ENCODE measurements around the gene KIAA0513.

KIAA0513 gene

GRCh38 chr16:85027349-85027957, at the start of gene KIAA0513:
Gene KIAA0513 (plus strand): TSS chr16:85027795. CDS start chr16:85067072, 39,277 bp downstream.
- peak; percentile 76 to 78 for DNase-seq

- DNase-seq: no peak
Observed at GRCh38 chr16:84979516-84979915, 48.1 kb upstream of the KIAA0513 start.

DNA sequence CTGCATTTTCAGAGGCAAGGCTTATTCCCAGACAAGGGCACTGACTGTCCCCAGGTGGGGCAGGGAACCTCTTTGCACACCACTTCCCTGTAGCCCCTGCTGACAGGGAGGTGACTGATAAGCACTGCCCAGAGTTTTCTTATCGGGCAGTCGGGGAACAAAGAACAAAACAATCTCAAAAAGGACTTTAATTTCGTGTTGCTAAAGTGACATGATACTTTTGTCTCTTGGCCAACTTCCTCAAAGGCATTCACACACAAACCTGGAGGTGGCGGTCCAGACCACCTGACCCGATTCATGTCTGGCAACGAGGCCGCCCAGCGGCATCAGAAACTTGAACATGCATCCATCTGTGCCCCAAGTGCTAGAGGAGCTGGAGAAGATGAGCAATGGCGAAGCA, 45.2 kb upstream of the KIAA0513 start:
- no peak for DNase-seq

DNA sequence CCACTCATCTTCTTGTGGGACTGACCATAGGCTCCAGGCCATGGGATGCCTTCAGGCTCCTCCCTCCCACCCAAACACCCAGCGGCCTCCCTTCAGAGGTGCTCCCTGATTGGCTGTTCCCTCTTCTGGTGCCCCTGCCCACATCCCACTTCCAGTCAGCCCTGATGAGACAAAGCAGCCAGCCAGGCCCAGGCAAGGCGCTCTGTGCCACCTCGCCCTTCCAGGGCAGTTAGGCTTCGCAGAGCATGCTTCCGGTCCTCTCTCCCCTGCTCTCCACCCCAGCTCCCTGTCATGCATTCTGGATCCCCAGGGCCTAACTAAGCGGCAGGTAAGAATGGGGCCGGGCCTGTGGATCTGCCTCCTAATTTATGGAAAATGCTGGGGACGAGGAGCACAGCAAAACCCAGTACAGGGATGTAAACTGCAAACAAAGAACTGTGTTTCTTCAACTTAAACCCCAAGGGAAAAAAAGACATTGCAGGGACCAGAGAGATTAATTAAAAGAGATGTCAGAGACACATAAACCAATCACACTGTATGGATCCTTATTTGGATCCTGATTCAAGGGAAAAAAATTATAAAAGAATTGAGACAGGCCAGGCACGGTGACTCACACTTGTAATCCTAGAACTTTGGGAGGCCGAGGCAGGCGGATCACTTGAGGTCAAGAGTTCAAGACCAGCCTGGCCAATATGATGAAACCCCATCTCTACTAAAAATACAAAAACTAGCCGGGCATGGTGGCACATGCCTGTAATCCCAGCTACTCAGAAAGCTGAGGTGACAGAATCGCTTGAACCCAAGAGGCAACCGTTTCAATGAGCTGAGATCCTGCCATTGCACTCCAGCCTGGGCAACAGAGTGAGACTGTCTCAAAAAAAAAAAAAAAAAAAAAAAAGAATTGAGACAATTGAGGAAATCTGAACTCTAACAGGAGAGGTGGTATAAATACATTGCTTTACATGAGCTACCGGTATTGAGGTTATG, 42.2 kb upstream of the KIAA0513 start:
- DNase-seq: no peak

GRCh38 chr16:84986102-84986501, 41.5 kb upstream of the KIAA0513 start:
- no peak for DNase-seq

- DNase-seq: no peak
Observed at GRCh38 chr16:84986879-84987278, 40.7 kb upstream of the KIAA0513 start.

DNA sequence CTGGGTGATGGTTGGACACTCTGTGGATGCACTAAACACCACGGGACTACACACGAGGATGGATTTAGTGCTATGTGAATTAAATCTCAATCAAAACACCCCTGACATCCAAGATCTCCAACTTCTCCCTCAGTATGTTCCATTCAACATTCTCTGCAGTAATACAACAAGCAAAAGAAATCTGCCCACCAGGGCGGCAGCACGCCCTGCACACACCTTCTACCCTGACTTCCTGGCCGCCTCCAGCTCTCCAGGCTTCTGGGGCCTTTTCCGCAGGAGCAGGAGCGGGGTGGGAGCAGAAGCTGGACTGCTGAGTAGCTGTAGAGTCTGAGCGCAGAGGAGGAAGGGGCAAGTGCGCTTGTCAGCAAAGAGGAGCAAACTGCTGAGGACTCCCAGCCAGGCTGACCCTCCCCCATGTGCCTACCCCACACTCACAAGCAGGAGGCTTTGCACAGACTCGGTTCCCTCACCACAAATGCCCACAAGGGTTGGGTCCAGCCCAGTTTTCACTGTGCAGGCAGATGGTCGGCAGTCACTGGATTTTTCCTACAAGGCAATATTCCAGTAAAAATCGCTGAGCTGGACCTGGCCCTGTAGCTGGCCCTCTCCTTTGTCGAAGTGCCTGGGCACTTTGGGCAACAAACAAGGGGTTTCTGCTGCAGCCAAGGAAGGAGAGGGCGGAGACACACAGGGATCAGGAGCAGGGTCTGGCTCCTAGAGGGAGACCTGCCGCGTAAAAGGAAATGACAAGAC, 39.1 kb upstream of the KIAA0513 start:
- DNase-seq: no peak

DNA sequence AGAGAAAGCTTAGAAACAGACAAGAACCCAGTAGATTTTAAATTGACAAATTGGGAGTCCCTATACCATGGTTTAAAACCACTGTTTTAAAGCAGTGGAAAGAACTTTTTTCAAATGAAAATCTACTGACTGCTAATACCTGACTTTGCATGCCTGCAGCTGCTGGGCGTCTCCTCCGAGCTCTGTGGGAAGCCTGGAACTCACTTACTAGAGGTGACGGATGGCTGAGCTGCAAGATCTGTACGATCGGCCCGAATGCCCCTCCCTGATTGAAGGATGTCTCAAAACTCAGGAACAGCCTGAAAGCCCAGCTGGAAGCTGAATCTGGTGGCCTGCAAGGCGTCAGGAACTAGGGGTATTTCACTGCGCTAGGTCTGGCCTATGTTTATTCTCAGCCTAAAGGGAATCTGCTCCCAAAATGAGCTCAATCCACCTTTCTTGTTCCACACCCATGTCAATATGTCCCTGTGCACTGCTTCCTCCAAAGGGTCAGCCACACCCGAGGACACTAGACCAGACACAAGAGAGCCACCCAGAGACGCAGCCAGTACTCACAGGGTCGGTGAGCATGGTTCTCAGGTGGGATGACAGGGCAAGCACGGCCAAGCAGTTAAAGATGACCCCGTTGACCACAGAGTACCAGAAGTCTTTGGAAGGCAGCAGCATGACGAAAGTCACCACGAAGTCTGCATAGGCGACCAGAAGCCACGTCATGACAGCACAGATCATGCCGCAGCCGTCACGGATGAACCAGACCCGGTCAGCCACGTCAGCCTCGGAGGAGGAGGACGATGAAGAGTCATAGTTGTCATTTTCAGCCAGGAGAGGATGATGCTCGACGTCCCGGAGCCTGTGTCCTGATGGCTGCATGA, 37.6 kb upstream of the KIAA0513 start:
- no peak for DNase-seq

- no peak for DNase-seq
Observed at GRCh38 chr16:84990782-84991181, 36.8 kb upstream of the KIAA0513 start.

GRCh38 chr16:84992717-84993075, 34.9 kb upstream of the KIAA0513 start:
- no peak for DNase-seq

DNA sequence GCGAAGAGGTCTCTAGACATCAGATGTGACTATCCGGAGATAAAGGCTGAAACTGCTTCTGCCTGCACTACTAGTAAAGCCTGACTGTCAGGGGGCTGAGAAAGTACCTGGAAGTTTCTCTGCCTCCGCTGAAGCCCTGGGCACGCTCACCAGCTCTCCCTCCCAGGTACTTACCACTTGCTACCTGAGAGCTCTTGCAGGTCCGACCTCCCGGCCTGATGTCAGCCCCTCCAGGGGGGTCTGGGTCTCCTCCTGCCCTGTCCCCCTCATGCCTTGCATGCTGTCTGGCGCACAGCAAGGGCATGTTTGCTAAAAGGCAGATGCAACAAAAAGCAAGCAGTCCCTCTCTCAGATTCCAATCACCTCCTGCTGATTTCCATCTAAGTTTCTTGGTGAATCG, 33.7 kb upstream of the KIAA0513 start:
- DNase-seq: no peak

DNA sequence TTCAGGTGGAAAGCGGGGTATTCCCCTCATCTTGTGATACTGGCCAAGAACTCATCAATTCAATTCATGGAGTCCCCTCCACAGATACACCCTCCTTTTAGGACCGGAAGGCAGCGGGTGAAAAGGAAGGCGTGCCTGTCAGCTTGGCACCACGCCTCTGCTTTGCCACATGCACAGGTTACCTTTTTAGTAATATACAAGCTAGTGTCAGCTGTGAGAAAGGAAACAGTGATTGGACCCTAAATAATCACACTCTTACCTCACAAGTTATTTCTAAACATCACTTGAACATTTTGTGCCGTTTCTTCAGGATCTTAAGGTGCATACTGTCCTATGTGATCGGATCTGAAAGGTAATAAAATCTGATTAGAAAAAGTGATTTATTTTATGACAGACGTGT, 31.9 kb upstream of the KIAA0513 start:
- DNase-seq: no peak

- DNase-seq: no peak
Observed at GRCh38 chr16:84996365-84996764, 31.2 kb upstream of the KIAA0513 start.

DNA sequence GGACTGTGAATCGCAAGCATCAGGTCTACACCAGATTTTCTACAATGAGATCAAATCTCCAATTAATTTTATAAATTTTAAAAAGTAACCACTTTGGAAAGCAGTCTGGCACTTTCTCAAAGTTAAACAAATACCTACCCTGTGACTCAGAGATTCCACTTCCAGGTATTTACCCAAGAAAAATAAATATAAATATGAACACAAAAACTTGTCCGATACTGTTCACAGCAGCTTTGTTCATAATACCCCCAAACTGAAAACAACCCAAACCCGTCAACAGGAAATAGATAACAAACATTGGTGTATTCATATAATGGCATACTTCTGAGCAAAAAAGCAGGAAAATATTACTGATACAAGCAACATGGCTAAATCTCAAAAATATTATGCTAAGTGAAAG, 28.4 kb upstream of the KIAA0513 start:
- no peak for DNase-seq

DNA sequence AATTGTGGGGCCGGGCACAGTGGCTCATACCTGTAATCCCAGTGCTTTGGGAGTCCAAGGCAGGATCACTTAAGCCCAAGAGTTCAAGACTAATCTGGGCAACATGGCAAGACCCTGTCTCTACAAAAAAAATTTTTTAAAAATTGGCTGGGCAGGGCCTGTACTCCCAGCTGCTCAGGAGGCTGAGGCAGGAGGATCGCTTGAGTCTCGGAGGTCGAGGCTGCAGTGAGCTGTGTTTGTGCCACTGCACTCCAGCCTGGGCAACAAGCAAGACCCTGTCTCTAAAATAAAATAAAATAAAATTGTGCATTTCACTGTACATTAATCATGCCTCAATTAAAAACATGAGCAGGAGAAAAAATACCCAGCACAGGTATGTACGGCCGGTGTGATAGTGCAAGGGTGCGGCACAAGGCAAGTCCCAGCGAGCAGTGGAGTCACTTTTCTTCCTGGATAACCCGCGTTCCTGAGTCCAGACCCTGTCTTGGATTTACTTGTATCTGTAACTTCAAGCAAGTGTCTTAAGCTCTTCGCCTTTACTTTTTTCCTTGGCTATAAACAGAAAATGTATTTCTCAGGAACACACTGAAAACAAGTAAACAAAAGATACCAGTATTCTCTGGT, 27.6 kb upstream of the KIAA0513 start:
- no peak for DNase-seq

DNA sequence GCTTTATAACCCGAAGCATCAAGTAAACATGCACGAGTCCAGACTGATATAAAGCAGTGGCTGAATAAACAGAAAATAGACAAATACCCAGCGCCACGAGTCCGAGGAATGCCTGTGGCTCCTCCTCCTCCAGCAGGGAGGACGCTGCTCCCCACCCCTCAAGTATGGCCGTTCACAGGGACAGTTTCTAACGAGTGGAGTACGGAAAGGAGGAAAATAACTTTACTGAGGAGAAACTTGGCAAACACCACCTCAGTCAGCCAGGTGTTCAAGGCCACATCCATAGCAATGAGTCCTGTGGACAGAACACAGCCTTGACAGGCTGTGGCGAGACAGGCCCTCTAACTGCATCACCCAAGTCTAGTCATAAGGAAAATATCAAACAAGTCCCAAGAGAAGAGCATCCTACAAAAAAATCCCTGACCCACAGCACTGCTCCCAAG, 25.5 kb upstream of the KIAA0513 start:
- no peak for DNase-seq

- no peak for DNase-seq
Observed at GRCh38 chr16:85002608-85003007, 25.0 kb upstream of the KIAA0513 start.

GRCh38 chr16:85003076-85003475, 24.5 kb upstream of the KIAA0513 start:
- no peak for DNase-seq

DNA sequence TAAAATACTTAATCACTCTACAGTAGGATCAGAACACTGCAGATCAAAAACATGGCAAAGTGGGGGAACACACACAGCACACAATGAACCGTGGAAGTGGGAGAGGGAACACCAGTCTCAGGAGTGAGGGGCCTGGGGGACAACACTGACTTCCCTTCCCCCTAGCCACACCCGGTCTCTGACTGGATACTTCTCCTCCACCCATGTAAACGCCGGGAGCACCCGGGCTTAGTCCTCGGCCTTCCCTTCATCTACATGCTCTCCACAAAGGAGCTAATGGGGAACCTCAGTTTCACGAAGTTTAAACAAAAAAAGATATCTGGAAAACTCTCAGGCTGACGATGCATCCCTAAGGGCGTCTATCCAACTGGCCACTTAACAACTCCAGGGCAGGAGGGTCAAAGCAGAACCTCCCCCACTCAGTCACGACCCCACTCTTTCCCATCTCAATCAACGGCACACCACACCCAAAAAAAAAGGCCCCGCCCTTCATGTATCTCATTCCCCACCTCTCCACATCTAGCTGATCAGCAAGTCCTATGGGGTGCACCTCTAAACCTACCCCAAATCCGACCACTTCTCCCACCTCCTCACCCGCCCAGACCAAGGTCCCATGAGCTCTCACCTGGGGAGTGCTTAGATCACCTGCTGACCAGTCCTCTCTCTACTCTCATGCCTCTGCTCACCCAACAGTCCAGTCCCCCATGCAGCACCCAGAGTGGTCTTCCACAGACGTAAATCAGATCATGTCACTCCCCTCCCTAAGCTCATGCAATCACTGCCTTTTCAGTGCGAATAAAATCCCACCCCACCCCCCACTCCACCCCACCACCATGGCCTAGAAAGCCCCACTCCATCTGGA, 23.6 kb upstream of the KIAA0513 start:
- no peak for DNase-seq

DNA sequence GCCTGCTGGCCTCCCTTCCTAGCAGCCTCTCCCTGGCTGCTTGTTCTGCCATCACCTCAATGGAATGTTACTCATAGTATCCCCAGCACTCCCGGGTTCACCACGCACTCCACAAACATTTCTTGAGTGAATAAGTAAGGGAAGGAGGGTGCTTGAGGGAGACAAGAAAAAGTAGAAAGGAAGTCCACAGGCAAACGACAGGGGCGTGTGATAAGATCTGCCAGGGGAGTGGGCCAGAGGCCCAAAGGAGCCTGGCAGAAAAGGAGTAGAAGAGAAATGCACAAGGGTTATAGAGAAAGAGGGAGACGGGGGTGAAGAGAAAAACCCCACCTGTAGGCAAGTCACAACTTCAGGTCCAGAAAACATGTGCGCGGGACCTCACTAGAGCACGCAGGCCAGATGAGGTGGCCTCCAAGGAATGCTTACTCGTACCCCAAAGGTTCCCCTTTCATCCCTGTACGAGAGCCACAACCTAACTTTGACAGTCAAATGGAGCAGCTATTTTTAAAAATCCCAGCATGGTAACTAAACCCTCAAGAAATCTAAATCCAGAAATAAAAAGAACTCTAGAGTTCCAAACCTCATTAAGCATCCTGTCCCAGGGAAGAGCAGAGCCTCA, 22.9 kb upstream of the KIAA0513 start:
- DNase-seq: no peak

Data from AML-193 (cell line).